Hepatocyte (in vitro differentiated cells): Measurements from ENCODE around the gene LRRC1.

Experiments
- CTCF ChIP-seq: fragments of 200-600 bp; sonication (generic); IDR thresholded peaks from 2 replicates; pipeline ENCODE4 v1.5.1; 2016; ENCODE audit warnings: antibody characterized with exemption, mild to moderate bottlenecking; ENCODE audit not compliant: poor library complexity
- EZH2 ChIP-seq: fragments of 200-600 bp; sonication (generic); IDR thresholded peaks from 2 replicates; pipeline ENCODE4 v1.6.1; 2016; ENCODE audit warnings: antibody characterized with exemption, mild to moderate bottlenecking, borderline replicate concordance

DNA sequence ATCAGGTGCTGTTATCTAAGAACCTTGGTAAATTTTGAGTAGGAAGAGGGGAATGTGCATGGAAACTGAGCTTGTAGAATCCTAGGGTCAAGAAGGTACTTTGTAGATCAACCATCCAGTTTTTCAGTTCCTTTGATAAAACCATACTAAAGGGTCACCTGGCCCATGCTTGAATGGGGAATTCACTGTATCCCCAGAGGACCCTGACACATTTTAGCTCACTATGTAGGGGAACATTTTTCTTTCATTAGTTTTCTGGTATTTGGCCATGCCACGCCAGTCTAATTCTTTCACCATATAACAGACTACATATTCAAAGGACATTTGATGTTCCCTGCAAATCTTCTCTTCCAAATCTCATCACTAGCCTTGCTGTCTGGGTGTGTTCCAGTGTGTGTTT lies 29.9 kb downstream of the LRRC1 start:
- TF ChIP-seq CTCF (no peak), EZH2 (no peak)
